NOMO-1 treated with dmso at 0.1 percent for 144 hours (cell line): ENCODE measurements around the gene PRAC2.
A peak's percentile ranks its signal among the peaks of the same experiment; 100 is the strongest.

Experiments
- DNase-seq: peaks from one replicate; lab custom pipeline; 2025; ENCODE audit not compliant: unreplicated experiment; lab: John Stamatoyannopoulos, UW

Gene PRAC2

DNA sequence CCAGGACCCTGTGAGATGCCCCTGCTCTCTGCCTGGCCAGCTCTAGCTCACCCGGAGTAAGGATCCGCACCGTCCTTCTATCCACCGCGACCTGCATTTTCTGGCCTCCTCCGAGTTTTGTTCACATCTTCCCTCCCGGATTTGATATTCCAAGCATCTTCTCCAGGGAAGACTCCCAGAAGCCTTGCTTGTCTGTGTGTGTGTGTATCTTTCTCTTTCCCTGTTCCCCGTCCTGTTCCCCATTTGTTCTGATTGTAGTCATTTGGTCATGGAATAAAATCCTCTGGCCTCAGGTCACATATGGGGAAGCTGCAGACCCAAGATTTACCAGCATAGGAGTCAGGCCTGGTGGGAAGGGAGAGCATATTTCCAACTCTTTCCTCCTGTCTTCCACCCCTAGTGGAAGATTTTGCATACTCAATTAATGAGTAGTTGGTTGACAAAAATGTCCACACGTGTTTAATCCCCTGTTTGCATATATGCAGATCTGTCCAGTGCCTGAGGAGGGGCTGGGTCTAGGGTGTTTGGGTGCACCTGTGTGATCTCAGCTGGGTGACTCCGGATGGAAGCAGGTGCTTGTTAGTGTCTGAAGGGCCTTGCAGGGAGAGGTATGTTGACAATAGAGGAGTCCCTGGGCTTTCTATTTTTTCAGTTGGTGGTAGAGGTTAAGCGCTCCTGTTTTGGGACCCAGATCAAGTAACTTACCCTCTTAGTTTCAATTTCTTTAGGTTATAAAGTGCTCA is 2.5 kb upstream of the PRAC2 start:
- no peak for DNase-seq

DNA sequence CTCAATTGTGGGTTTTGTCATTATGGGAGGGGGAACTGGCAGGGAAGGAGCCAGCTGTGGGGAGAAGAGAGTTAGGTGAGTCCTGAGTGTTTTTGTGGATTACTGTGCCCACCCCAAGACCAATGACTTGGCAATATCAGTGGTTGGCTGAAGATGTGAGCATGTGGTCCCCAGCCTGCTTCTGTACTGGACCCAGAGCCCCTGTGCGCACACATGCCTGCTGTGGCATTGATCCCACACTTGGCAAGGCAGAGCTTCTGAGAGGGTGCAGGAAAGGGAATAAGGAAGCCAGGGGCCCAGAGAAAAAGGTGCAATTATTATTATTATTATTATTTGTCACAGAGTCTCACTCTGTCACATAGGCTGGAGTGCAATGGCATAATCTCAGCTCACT is 2.0 kb upstream of the PRAC2 start:
- DNase-seq = no peak

DNA sequence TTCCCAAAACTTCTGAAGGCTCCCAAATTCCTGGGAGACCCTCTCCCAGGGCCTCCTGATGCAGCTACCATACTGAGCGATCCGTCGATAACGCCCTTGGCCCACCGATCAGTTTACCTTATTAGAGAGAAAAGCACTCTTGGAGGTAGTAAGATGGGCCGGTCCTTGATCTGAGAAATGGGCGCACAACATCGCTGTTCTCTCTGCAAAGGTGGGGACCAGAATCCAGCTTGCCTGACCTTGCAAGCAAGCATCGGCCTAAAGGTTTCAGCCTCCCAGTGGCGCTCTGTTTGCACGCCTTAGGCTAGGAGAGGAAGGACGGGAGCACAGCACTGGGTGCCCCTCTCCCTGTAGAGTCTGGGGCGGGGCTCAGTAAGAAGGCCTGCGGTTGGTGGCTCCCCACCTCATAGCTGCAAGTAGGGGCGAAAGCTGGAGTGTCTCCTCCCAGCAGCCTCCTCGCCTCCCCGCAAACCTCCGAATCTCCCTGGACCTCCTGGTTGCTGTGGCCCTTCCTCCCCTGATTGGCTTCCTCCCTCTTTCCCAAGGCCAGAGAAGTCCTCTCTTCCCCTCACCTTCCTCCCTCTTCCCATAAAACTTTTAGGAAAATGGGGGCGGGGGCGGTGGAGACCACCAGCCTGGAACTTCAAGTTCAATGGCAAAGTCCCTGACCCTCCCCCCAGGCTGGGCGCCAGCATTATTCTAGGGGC is 631 bp upstream of the PRAC2 start, which contains the start of gene PRAC1:
Gene PRAC1 (minus strand): TSS at position 318 of the 707 bp plus-strand sequence. CDS start 126 bp downstream, at position 192.
- no peak for DNase-seq

DNA sequence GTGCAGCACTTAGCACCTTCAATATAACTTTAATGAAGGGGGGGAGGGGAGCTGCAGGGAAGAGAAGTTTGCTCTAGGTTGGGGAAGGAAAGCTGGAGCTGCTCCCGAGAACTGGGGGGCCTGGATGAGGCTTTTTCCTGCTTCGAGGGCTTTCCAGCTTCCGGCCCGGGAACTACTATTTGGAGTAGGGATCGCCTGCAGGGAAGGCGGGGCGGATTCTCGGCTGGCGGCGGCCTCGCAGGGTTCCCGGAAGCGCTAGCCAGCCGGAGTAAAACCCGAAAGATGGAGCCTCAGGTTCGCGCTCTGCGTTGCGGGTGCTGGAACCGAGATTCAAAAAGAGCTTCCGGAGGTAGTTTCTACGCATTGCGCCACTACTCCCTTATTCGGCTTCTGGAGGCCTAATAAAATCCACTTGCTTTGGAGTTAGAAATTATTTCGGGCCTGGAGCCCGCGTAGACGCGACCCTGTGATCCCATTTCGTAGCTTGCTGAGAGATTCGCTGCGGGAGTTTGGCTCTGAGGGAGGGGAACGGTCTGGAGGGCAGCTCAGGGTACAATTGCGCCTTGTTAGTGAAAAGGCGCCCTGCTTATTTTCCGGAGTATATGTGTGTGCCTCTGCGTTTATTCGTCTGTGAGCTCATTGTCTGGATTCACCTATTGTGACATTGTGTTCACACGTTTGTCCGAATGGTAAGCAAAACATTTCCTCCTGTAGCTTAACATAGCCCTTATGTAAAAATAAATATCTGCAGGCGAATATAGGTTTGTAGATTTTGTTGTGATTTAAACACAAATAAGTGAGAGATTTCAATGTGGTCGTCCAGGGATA is 652 bp downstream of the PRAC2 start:
- no peak for DNase-seq

DNA sequence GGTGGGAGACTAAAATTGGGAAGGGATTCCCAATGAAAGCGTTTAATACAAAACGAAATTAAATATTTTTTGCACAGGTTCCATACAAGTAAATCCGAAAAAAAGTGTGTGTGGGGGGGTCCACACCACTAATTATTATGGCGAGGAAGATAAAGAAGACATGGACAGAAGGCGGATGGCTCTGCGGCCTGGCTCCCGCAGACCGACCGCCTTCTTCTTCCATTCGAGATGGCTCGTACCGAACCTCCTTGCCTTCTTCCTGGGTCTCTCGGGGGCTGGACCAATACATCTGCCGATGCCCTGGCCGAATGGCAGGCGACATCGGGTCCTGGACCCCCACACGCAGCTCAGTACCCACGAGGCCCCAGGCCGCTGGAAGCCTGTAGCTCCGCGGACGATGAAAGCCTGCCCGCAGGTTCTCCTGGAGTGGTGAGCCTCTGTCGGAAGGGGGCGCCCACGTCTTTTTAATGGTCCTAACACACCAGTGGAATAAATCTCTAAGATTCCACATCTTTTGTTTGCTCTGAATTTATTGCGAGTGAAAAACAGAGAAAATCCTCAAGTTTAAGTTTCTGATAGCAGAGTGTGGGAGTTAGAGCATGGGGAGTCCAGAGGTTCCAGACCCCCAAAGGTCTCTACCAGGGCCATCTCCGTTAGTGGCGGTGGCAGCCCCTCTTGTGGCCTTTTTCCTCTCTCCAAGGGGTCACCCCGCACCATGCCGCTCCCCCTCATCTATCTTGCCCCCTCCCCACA is 1.4 kb downstream of the PRAC2 start:
- peak; percentile 65 for DNase-seq

DNA sequence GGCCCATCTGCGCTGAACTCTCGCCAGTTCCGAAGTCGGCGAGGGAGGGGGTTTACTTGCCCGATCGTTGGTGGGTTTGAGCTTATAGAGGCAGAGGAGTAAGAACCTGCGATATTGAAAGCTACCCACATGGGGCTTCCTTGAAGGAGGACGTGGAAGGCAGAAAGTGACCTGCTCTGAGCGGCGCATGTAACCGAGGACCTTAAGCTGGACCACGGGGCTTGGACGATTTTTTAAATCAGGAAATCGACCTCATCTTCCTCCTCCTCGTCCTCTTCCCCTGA is 2.0 kb downstream of the PRAC2 start:
- no peak for DNase-seq

DNA sequence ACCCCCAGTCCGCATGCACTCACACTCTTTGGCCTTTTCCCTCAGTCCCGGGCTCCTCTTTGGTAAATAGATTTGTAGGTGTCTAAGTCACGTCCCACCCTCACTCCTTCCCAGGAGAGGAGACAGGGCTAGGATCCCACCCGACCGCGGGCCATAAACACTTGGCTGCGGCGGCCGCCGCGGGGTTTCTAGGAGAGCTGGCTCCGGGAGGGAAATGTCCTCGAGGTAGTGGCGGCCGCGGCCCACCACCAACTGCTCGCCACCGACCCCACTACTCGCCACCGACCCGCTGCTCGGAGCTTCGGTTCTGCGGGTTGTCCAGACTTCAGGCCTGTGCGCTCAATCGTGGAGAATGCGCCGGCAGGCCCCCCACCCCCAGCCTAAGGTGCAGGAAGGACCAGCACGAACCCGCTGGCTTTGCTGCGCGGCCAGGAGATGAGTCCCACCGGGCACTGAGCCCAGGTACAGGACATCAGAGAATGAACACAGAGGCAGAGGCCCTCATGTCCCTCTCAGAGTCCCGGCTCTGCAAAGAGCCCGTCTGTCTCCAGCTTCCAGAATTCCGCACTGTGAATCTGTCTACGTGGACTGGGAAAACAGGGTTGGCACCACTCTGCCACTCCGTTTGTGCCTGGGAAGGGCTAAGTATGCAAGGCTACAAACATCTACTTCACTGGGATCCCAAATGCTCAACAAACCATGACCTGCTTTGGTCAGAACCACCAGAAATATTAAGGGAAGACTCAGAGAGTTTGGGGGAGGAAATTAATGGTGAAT is 2.5 kb downstream of the PRAC2 start:
- no peak for DNase-seq

DNA sequence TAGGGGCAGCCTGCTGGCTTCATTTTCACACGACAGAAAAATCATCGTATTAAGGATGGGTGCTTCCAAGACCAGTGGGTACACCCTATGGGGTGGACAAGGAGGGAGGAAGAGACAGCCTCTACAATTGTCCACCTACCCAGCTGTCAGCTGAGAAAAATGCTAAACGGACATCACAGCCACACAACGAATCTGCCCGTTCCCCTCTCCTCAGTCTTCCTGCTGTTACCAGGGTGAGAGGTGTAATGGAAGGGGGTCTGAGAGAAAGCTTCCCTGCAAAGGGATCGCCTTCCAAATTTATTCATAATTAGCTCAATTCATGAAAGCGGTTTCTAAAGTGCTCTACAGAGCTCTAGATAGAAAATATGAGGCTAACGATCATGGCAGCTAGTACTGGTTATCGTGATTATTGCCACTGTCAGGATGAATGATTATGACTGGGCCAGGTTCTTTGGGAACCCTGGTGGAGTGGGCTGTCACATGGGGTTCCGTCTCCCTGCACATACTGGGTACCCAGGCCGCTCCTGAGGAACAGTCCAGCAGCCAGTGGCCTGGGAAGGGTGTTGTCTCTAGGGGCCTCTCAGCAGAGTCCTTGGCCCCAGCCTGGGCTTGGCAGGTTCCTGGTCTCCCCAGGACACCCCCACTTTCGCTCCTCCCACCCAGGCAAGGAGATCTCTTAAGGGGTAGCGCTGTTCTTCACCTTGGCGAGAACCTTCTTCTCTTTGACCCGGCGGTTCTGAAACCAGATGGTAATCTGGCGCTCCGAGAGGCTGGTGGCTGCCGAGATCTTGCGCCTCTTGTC is 3.3 kb downstream of the PRAC2 start:
- DNase-seq = no peak

DNA sequence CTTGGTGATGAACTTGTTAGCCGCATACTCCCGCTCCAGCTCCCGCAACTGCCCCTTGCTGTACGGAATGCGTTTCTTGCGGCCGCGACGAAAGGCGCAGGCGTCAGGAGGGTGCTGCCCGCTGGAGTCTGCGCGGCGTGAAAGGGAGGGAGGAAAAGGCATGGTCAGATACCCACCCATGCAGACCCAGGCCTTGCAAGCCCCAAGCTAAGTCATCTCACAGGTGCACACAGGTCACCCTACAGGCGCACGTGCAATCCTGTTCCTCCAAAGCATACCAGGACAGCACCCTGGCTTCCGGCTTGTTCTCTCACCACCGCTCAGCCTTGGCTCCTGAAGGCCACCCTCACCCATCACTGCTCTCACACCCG is 3.9 kb downstream of the PRAC2 start:
- DNase-seq = no peak

DNA sequence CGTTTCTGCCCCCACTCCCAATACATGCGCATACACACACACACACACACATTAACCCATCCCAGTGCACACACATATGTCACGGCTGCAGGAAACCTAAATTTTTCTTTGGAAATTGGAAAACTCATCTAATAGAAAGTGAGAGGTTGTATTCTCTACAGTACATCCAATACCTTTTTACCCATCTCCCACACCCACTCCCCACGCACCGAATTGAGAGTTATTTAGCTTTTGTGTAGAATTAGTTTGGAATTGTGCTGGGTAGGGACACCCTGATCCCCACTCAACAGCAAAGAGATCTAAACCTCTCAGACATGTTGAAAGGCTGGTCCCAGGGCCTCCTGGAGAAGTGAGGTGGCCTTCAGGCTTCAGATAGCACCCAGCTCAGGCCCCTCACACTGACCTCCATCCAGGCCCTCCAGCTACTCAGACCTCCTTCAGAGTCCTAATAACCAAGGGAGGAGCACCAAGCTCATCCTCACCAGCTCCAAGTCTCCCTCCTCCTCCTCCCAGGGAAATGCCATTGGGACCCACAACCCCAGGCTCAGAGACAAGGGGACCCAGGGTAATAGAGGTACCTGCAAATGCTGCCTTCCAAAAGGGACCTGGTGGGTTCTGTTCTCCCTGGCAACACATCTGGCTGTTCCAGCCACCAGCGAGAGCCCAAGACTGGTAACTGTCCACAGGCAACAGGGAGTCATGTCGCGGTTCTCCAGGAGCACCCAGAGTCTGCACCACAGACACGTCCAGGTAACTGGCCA is 4.6 kb downstream of the PRAC2 start:
- no peak for DNase-seq

DNA sequence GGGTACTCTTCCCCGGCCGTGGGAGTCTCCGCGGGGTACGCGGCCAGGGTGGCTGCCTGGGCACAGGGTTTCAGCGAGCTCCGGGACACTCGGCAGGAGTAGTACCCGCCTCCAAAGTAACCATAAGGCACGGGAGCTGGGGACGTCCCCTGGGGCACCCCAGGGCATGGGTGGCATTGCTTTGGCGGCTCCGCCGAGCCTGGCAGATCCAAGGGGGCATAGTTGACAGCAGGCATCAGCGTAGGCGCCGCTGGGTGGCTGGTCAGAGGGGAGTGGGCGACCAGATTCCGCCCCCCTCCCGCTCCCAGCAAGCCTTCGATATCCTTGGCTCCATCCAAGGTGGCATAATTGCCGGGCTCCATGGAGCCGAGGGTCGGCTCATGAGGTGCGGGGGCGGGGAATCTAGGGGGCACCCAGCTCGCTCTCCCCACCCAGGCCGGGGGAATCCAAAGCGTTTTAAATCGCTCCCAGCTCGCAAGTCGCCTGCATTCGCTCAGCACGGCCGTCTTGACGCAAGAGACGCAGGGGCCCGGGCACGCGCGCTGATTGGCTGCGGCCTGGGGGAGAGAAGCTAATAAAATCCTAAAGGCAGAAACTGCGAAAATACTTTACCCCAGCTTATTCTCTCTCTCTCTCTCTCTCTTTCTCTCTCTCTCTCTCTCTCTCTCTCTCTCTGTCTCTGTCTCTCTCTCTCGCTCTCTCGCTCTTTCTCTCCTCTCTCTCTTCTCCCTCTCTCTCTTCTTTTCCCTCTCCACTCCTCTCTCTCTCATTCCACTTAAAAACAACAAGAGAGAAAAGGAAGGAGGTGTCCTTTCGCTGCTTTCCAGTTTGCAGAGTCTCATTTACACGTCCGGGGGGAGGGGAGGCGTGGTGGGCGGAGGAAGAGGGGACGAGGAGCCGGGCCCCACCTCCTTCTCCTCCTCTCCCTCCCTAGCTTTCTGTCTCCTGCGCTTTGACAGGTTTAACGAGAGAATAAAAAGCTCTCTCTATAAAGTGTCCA is 5.5 kb downstream of the PRAC2 start, which contains the start of gene HOXB13:
Gene HOXB13 (minus strand): TSS at position 519 of the 1,000 bp plus-strand sequence. CDS start 157 bp downstream, at position 362.
- DNase-seq = peak; percentile 47

DNA sequence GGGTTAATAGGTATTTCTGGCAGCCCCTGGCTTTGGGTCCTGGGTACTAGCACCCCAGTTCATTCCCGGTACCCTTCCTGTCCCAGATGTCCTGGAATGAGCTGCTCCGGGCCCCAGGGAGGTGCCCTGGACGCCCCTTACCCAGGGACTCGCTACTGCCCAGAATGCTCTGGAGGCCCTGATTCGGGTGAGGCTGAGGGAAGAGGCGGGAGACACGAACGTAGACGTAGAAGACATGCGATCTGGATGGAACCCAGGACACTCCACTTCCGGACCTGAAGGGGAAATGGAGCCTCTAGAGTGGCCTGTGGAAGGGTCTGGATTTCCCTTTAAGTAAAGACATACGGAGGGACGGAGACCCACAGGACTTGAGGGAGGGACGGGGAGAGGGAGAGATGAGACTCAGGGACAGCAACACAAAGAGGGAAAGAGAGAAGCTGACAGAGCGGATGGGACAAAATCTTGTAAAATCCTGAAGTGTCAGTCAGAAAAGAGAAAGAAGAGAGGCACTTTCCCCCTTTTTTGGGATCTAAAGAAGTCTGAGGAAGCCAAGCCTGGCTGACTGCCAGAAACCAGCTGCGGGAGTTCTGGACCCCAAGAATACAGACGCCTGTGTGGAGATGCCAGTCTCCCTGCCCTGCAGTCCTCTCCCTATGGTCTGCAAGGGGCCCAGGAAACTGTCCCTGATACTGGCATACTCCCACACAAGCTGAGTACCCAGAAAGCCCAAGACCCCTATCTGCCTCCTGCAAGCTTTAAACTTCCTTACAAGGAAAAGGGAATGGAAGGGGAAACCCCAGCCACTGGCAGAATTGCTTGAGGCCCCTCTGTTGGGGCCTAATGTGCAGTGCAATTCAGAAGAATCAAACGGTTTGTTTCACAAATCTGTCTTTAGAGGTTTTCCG is 6.6 kb downstream of the PRAC2 start:
- DNase-seq = no peak

DNA sequence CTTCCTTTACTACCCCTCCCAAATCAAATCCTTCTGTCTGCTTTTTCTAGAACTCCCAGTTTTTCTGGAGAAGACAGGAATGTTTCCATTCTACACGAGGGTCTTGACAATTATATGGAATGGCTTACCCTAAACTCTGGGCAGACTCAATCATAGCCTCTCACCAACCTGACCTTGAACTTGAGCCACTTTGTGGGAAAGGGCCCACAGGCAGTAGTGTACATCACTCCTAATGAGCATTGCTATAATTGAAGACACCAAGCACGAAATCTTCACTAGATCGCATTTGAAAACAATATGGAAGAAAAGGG is 7.2 kb downstream of the PRAC2 start:
- DNase-seq = no peak

DNA sequence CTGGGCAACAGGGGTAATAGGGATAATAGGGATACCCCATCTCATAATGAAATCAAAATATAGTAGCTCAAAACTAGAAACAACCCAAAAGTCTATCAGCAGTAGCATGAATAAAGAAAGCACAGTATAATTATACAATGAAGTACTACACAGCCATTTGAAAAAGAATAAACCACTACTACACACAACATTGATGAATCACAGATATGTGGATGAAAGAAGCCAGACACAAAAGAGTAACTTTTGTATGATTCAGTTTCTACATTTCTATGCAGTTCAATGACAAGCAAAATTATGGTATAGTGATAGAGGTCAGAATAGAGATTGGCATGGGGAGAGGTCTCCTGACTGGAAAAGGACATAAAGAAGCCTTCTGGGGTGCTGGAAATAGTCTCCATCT is 8.4 kb downstream of the PRAC2 start:
- DNase-seq = no peak

DNA sequence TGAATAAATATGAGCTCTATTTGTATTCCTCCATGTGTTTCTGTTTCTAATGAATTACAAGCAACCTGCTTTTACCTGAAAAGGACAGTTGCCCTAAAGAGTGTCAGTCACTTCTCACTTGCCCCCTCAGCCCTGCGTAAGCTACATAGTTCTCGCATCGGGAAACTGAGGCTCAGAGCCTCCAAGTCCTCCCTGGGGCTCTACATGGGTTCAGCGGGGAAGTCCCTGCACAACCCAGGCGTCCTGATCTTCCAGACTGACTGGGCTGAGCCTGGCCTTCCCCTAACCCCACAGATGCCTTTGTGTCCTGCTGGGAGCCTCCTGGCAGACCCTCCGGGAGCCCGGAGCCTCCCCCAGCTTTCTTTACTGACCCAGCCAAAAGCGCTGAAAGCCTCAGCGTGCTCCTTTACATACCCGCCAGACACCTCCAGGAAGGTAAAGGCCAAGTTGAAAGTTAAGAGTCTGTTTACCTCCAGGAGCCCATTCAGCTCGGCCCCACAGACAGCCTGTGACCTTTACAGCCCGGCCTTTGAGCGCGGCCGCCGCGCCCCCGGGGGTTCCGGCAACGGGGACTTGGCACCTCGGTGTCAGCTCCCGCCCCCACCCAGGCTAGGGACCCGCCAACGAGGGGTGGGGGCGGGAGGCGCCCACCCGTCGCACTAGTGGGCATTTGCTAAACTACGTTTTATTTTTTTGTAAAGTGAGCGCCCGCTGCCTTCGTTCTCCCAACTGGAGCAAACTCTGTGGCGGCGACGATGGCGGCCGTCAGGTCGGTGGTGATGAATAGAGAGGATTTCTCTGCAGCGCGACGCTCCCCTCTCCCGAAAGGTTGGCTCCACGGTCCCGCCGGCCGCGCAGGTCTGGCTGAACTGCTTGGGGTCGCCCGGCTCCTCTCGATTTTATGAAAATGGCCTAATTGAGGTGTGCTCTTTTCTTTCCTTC is 10.0 kb downstream of the PRAC2 start:
- DNase-seq = no peak
